Mesendoderm (in vitro differentiated cells): ENCODE results near the gene RPRD1B.

Source experiments
- DNase-seq: peaks from one replicate; pipeline ENCODE4 v3.0.0; 2013
- H2AK5ac ChIP-seq: 2 replicates; pipeline ENCODE4 v1.6.1; 2013; ENCODE audit warnings: low read length, inconsistent platforms
- H2BK120ac ChIP-seq: 2 replicates; pipeline ENCODE4 v1.6.1; 2013; ENCODE audit warnings: low read depth, mild to moderate bottlenecking, low read length, moderate library complexity, mixed read lengths
- H2BK15ac ChIP-seq: replicated peaks from 2 replicates; pipeline ENCODE4 v1.6.1; 2013; ENCODE audit warnings: low read depth, mild to moderate bottlenecking, moderate library complexity
- H2BK5ac ChIP-seq: 2 replicates; pipeline ENCODE4 v1.6.1; 2013; ENCODE audit warnings: low read length, inconsistent platforms
- H3K18ac ChIP-seq: 2 replicates; pipeline ENCODE4 v1.6.1; 2013; ENCODE audit warnings: mild to moderate bottlenecking, low read length, mixed read lengths
- H3K23ac ChIP-seq: one replicate; pipeline ENCODE4 v1.6.1; 2013; ENCODE audit warnings: low read length
- H3K27ac ChIP-seq: 2 replicates; pipeline ENCODE4 v1.5.1; 2013; ENCODE audit warnings: low read depth, mild to moderate bottlenecking, inconsistent platforms, low read length, moderate library complexity
- H3K27me3 ChIP-seq: 2 replicates; pipeline ENCODE4 v1.6.1; 2013; ENCODE audit warnings: low read length, control low read depth, mild to moderate bottlenecking, inconsistent platforms; ENCODE audit not compliant: insufficient read depth, poor library complexity
- H3K36me3 ChIP-seq: 2 replicates; pipeline ENCODE4 v1.6.1; 2013; ENCODE audit warnings: low read length, inconsistent platforms; ENCODE audit not compliant: control insufficient read depth, insufficient read depth
- H3K4ac ChIP-seq: one replicate; pipeline ENCODE4 v1.6.1; 2013; ENCODE audit warnings: low read depth, mild to moderate bottlenecking, low read length, moderate library complexity
- H3K4me1 ChIP-seq: 2 replicates; pipeline ENCODE4 v1.6.1; 2013; ENCODE audit warnings: low read depth, low read length, inconsistent platforms; ENCODE audit not compliant: control insufficient read depth
- H3K4me2 ChIP-seq: 2 replicates; pipeline ENCODE4 v1.6.1; 2013; ENCODE audit warnings: low read length
- H3K4me3 ChIP-seq: 2 replicates; pipeline ENCODE4 v1.5.1; 2013; ENCODE audit warnings: mild to moderate bottlenecking, low read length
- H3K56ac ChIP-seq: one replicate; pipeline ENCODE4 v1.6.1; 2013; ENCODE audit warnings: low read length
- H3K79me1 ChIP-seq: 2 replicates; pipeline ENCODE4 v1.6.1; 2013; ENCODE audit warnings: low read length, inconsistent platforms
- H3K79me2 ChIP-seq: 2 replicates; pipeline ENCODE4 v1.6.1; 2013; ENCODE audit warnings: mild to moderate bottlenecking, low read length; ENCODE audit not compliant: control insufficient read depth, insufficient read depth
- H3K9ac ChIP-seq: 2 replicates; pipeline ENCODE4 v1.6.1; 2013; ENCODE audit warnings: low read length, inconsistent platforms
- H4K5ac ChIP-seq: one replicate; pipeline ENCODE4 v1.6.1; 2013; ENCODE audit warnings: low read length
- H4K8ac ChIP-seq: one replicate; pipeline ENCODE4 v1.6.1; 2013; ENCODE audit warnings: low read depth, mild to moderate bottlenecking, control low read depth, low read length, moderate library complexity
- WGBS: extraction: QIAGEN DNeasy Blood & Tissue Kit; methylation state at CpG from one replicate; pipeline ENCODE4 v1.1.7; 2013; ENCODE audit warnings: low lambda C conversion rate, missing lambda C conversion rate; ENCODE audit not compliant: insufficient coverage; ENCODE audit errors: extremely low coverage; 5-methylcytosine and 5-hydroxymethylcytosine counted together

Gene RPRD1B

GRCh38 chr20:38017959-38018358, 15.6 kb upstream of the RPRD1B start:
- H3K79me1 ChIP-seq: peaks cover 18% of the 10 kb centered on the region
- H2BK120ac ChIP-seq: no peak overlapping the region
- H4K8ac ChIP-seq: no peak overlapping the region
- H3K4me2 ChIP-seq: no peak overlapping the region
- H3K4ac ChIP-seq: no peak overlapping the region
- peaks cover 9% of the 10 kb centered on the region for H3K79me2 ChIP-seq
- H3K36me3 ChIP-seq: peaks cover 4% of the 10 kb centered on the region
- no peaks in the 10 kb centered on the region for H3K27me3 ChIP-seq
- WGBS: no CpG with 5 or more reads among the region's 1 CpG
- no peak overlapping the region for H4K5ac ChIP-seq
- H2AK5ac ChIP-seq: no peak overlapping the region
- no peak overlapping the region for H3K4me3 ChIP-seq
- no peak overlapping the region for H3K9ac ChIP-seq
- H3K23ac ChIP-seq: no peak overlapping the region
- H3K56ac ChIP-seq: no peak overlapping the region
- H3K27ac ChIP-seq: no peak overlapping the region
- no peaks in the 10 kb centered on the region for H3K4me1 ChIP-seq
- no peak overlapping the region for H3K18ac ChIP-seq
- no peak overlapping the region for H2BK5ac ChIP-seq
- DNase-seq: no peak
- H2BK15ac ChIP-seq: no peak overlapping the region

- peaks cover 21% of the 10 kb centered on the region for H3K79me1 ChIP-seq
- no peak overlapping the region for H2BK15ac ChIP-seq
- H3K9ac ChIP-seq: no peak overlapping the region
- no peak overlapping the region for H4K5ac ChIP-seq
- H2AK5ac ChIP-seq: no peak overlapping the region
- no peak overlapping the region for H3K23ac ChIP-seq
- H3K4me3 ChIP-seq: no peak overlapping the region
- no peak overlapping the region for H3K56ac ChIP-seq
- H2BK5ac ChIP-seq: no peak overlapping the region
- no CpG with 5 or more reads among the region's 2 CpGs for WGBS
- H4K8ac ChIP-seq: no peak overlapping the region
- H3K4me2 ChIP-seq: no peak overlapping the region
- no peak overlapping the region for H3K27ac ChIP-seq
- H2BK120ac ChIP-seq: no peak overlapping the region
- H3K4me1 ChIP-seq: no peaks in the 10 kb centered on the region
- no peak overlapping the region for H3K4ac ChIP-seq
- DNase-seq: no peak
- H3K18ac ChIP-seq: no peak overlapping the region
- H3K79me2 ChIP-seq: peaks cover 11% of the 10 kb centered on the region
- H3K36me3 ChIP-seq: peaks cover 4% of the 10 kb centered on the region
- H3K27me3 ChIP-seq: no peaks in the 10 kb centered on the region
Observed at GRCh38 chr20:38018385-38018784, 15.2 kb upstream of the RPRD1B start.

DNA sequence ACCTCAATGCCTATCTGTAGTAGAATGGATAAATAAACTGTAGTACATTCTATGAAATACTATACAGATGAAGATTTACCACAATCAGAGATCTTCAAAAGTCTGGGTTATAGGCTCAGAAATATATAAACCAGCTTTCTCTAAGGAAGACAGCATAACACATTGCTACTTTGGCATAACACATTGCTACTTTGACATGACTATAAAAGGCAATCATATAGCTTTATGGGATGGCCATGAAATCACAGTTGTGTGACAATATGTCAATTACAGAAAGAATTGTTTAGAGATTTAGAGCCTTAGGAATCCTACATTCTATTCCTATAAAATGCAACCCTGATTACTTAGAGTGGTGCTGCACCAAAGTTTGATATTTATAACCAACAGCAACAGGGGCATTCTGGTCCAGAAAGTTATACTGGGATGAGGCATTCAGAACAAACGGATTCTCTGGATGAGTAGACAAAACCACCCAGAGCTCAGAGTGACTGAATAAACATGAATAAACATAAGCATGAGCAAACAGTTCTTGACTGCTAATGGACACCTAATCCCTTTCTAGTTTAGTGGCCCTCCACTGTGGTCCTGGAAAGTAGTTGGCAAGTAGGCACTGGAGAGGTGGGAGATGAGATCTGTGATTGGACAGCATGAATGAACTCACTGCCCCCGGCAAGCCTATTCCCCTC, 12.3 kb upstream of the RPRD1B start:
- Histone ChIP-seq H3K4me2 (no peak overlapping the region), H4K5ac (no peak overlapping the region), H3K9ac (no peak overlapping the region), H3K79me2 (peaks cover 24% of the 10 kb centered on the region), H3K4ac (no peak overlapping the region), H3K23ac (no peak overlapping the region), H2BK120ac (no peak overlapping the region), H2AK5ac (no peak overlapping the region), H2BK15ac (no peak overlapping the region), H3K4me3 (no peak overlapping the region), H3K18ac (no peak overlapping the region), H3K79me1 (peaks cover 25% of the 10 kb centered on the region), H3K56ac (no peak overlapping the region), H2BK5ac (no peak overlapping the region), H3K4me1 (no peaks in the 10 kb centered on the region), H4K8ac (no peak overlapping the region), H3K36me3 (peaks cover 2% of the 10 kb centered on the region), H3K27ac (no peak overlapping the region), H3K27me3 (no peaks in the 10 kb centered on the region)
- DNase-seq: no peak
- no CpG with 5 or more reads among the region's 2 CpGs for WGBS

DNA sequence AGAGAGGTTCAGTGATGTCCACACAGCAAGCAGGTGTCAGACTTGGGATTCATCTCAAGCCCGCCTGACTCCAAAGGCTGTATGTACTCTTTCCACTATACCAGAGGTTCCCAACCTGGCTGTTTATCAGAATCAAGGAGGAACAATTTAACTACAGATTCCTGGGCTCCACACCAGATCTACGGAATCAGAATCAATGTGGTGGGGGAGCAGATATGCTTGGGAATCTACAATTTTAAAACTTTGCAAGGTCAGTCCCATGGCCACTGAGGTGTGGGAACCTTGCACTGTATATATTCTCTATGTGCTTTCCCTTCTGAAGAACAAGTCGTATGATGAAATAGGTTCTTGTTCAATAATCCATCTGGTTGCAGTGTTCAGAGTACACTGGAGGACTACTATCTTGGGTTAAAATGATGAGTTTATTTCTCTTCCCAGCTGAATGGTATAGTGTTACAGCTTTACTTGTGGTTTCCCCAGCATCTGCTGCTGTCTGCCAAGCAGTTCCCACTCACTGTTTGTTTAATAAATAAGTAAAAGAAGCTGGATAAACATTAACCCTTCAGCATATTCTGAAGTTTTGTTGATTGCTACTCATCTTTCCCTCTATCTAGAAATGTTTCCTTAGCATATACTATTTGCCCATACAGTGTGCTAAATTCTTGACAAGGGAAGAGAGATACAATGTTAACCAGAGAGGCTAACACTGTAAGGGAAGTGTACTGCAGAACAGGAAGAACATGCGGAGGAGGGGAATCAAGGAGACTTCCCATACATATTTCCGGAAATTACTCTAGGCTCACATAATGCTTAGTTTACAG, 10.2 kb upstream of the RPRD1B start:
- no peak overlapping the region for H3K4me2 ChIP-seq
- no peak overlapping the region for H3K56ac ChIP-seq
- H3K79me2 ChIP-seq: peaks cover 27% of the 10 kb centered on the region
- H3K18ac ChIP-seq: no peak overlapping the region
- H2AK5ac ChIP-seq: no peak overlapping the region
- peaks cover 2% of the 10 kb centered on the region for H3K36me3 ChIP-seq
- no peak overlapping the region for H2BK120ac ChIP-seq
- no peak overlapping the region for H3K9ac ChIP-seq
- H2BK15ac ChIP-seq: no peak overlapping the region
- H3K4ac ChIP-seq: no peak overlapping the region
- H3K23ac ChIP-seq: no peak overlapping the region
- no CpG with 5 or more reads among the region's 5 CpGs for WGBS
- peaks cover 25% of the 10 kb centered on the region for H3K79me1 ChIP-seq
- DNase-seq: no peak
- H3K27ac ChIP-seq: no peak overlapping the region
- no peaks in the 10 kb centered on the region for H3K27me3 ChIP-seq
- H4K5ac ChIP-seq: no peak overlapping the region
- H2BK5ac ChIP-seq: no peak overlapping the region
- no peak overlapping the region for H4K8ac ChIP-seq
- no peak overlapping the region for H3K4me3 ChIP-seq
- H3K4me1 ChIP-seq: no peaks in the 10 kb centered on the region

DNA sequence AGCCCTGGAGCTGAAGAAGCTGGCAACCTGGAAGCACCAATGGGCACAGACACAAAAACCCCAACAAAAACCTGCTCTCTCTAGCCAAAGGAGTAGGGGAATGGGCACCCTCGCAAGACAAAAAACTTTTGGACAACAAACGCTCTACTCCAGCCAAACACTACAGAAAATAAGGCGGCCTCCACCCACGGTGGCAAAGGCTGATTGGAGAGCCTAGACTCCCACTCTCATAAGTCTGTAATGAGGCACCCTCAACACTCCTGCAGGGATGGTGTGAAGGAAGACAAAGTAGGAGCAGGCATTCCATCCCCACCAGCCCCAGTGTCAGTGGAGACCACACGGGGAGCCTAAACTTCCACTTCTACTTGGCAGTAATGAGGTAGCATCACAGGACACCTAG, 9.1 kb upstream of the RPRD1B start:
- no peak overlapping the region for H3K27ac ChIP-seq
- no peak overlapping the region for H4K5ac ChIP-seq
- peaks cover 28% of the 10 kb centered on the region for H3K79me1 ChIP-seq
- H2AK5ac ChIP-seq: no peak overlapping the region
- H3K4me3 ChIP-seq: no peak overlapping the region
- H3K9ac ChIP-seq: no peak overlapping the region
- no peak for DNase-seq
- no peaks in the 10 kb centered on the region for H3K27me3 ChIP-seq
- no CpG with 5 or more reads among the region's 5 CpGs for WGBS
- no peak overlapping the region for H4K8ac ChIP-seq
- H2BK5ac ChIP-seq: no peak overlapping the region
- no peak overlapping the region for H2BK120ac ChIP-seq
- no peak overlapping the region for H3K4ac ChIP-seq
- no peak overlapping the region for H3K18ac ChIP-seq
- H3K4me2 ChIP-seq: no peak overlapping the region
- H3K79me2 ChIP-seq: peaks cover 31% of the 10 kb centered on the region
- H3K4me1 ChIP-seq: no peaks in the 10 kb centered on the region
- no peak overlapping the region for H3K56ac ChIP-seq
- no peaks in the 10 kb centered on the region for H3K36me3 ChIP-seq
- no peak overlapping the region for H3K23ac ChIP-seq
- H2BK15ac ChIP-seq: no peak overlapping the region
